OCI-LY7 (cell line): ENCODE results near the gene CARHSP1.

Experiments used
- CTCF ChIP-seq: fragments of 200-600 bp; sonication (generic); conservative IDR thresholded peaks from 2 replicates; pipeline ENCODE4 v1.5.1; 2014; ENCODE audit warnings: mild to moderate bottlenecking, antibody characterized with exemption, low read length, moderate library complexity, mixed read lengths
- EZH2phosphoT487 ChIP-seq: fragments of 200-600 bp; sonication (generic); IDR thresholded peaks from 2 replicates; pipeline ENCODE4 v1.6.1; 2018; ENCODE audit warnings: low read depth, borderline replicate concordance, mild to moderate bottlenecking, mixed run types, antibody characterized with exemption, low read length, moderate library complexity, mixed read lengths

- TF ChIP-seq CTCF (no peak), EZH2phosphoT487 (no peak)
Measured at GRCh38 chr16:8832717-8833105, 36.1 kb downstream of the CARHSP1 start.
